GM12891 (cell line): ENCODE results near the gene CA5B.

Experiments used
- PAX5 ChIP-seq: IDR thresholded peaks from 2 replicates; pipeline ENCODE4 v1.6.1; 2011; ENCODE audit warnings: low read length, moderate library complexity, mild to moderate bottlenecking; ENCODE audit not compliant: insufficient read depth, severe bottlenecking
- POLR2A ChIP-seq: IDR thresholded peaks from 2 replicates; pipeline ENCODE4 v1.6.1; 2011; ENCODE audit warnings: low read depth, low read length, control low read depth
- POLR2AphosphoS5 ChIP-seq: IDR thresholded peaks from 2 replicates; pipeline ENCODE4 v1.6.1; 2011; ENCODE audit warnings: low read depth, low read length, control low read depth
- SPI1 ChIP-seq: IDR thresholded peaks from 2 replicates; pipeline ENCODE4 v1.6.1; 2011; ENCODE audit warnings: low read depth, low read length, control low read depth
- TAF1 ChIP-seq: IDR thresholded peaks from 2 replicates; pipeline ENCODE4 v1.6.1; 2011; ENCODE audit warnings: low read depth, low read length, control low read depth

- no peak for TF ChIP-seq POLR2AphosphoS5
- TF ChIP-seq TAF1, result no peak
- no peak for TF ChIP-seq SPI1
- TF ChIP-seq PAX5, result no peak
- no peak for TF ChIP-seq POLR2A
Measured at GRCh38 chrX:15721911-15722310, 16.2 kb upstream of the CA5B start.
